Femur (tissue), 1 donor: Measurements from ENCODE around the gene MAN2B2.

Experiments
- DNase-seq: peaks from one replicate; pipeline ENCODE4 v3.0.0-alpha.2; 2017

The MAN2B2 gene

GRCh38 chr4:6546681-6547447, 28.1 kb upstream of the MAN2B2 start:
- DNase-seq: peak; percentile 45

DNA sequence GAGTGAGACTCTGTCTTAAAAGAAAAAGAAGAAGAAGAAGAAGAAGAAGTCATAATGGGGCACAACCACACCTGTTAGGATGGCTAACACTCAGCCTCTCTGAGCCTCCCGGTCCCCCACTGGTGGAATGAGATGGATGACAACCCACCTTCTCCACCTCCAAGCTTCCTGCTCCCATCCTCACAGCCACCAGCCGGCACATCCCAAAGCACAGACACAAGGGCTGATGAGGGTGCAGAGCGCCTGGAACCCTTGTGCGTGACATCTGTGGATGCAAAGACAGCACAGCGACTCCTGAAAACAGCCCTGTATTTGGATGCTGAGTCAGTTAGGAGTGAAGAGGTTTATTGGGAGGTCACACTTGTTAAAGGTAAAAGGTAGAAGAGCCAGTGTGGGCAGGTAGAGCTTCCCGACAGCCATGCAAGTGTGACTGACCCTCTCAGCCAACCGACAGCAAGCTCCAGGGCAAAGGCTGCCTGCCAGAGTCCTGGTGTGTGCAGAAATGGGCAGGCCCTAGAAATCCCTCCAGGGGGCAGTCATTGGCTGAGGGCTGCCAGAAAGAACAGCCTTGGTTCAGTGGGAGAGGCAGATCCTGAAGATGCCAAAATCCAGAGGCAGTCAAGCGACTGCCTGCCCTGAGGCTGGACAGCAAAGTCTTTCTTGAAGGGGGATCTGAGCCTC, 26.6 kb upstream of the MAN2B2 start:
- no peak for DNase-seq

DNA sequence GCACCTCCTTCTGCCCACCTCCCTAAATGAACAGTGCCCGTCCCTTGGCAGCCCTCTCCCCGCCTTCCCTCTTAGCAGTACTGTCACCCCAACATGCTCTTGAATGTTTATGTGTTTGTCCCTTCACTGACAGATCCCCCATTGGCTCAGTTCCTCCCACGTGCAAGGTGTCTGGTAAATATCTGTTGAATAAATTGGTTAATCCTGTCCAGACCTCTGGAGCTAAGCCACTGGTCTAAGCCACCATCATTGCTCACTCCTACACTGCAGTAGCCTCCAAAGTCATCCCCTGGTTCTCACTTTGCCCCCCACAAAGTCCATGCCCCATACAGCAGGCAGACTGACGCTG, 26.1 kb upstream of the MAN2B2 start:
- no peak for DNase-seq

- no peak for DNase-seq
Measured at GRCh38 chr4:6549445-6549844, 25.5 kb upstream of the MAN2B2 start.

DNA sequence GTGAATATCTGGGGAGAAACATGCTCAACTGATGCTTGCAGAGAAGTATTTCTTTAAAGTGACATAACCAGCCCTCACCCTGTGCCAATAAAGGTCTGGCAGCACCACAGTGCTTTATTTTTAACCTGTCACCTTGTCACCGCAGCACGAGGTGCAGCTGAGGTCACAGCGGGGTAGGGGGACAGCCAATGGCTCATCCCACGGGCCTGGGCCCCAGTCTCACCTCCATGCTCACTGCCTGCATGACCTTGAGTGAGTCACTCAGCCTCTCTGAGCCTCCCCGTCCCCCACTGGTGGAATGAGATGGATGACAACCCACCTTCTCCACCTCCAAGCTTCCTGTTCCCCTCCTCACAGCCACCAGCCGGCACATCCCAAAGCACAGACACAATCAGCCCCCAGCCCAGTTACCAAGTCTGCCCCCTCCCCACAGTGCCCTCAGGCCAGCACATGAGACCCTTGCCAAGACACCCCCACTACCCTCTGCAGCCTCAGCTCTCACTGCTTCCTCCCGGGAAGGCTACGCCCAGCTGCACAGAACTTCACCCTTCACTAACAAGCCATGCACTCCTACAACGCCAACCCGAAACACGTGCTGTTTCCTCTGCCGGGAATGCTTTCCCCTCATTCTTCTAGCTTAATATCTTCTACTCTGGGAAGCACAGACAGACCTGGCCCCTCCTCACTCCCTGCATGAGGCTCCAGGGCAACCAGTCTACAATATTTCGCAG, 24.9 kb upstream of the MAN2B2 start:
- no peak for DNase-seq

DNA sequence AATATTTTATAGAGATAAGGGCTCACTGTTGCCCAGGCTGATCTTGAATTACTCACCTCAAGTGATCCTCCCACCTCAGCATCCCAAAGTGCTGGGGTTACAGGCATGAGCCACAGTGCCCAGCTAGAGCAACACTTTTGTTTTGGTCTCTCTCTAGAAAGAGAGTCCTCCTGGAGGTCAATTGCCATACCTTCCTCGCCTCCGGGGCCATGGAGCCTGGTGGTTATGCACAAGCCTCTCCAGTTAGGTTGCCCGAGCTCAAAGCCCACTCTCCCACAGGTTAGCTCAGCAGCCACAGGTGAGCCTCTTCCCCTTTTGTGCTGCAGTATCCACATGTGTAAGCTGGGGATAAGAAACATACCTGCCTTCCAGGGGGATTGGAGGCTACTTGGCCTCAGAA, 24.2 kb upstream of the MAN2B2 start:
- no peak for DNase-seq

DNA sequence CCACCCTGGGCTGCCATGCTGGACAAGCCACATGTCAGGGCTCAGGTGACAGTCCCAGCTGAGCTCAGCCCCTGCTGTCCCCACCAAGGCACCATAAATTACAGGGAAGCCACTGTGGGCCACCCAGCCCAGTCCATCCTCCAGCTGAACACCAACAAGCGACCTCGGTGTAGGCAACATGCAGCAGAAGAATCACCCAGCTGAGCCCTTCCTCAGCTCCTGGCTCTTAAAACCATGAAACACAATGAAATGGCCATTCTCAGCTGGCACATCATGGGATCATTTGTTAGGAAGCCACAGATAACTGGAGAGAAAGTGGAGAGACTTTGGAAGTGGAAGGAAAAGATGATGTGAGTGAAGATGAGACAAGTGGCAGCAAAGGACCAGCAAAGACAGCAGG, 23.3 kb upstream of the MAN2B2 start:
- DNase-seq: no peak

- DNase-seq: no peak
Measured at GRCh38 chr4:6555519-6555918, 19.5 kb upstream of the MAN2B2 start.

- no peak for DNase-seq
Measured at GRCh38 chr4:6556263-6556662, 18.7 kb upstream of the MAN2B2 start.

DNA sequence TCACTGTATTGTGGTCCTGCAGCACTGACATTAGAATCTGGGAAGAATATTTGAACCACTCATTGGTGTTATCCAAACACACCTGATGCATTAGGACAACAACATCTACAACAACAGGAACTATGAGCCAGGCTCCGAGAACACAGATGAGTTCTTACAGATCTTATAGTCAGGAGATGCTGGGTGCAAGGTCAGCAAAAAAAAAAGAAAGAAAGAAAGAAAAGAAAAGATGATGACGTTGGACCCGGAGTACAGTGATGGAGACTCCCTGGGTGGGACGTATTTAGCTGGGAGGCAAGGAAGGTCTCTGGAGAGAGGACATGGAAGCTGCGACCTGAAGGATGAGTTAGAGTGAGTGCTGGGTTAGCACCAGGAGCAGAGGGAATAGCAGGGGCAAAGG, 17.8 kb upstream of the MAN2B2 start:
- no peak for DNase-seq

- DNase-seq: no peak
Measured at GRCh38 chr4:6557856-6558255, 17.1 kb upstream of the MAN2B2 start.

DNA sequence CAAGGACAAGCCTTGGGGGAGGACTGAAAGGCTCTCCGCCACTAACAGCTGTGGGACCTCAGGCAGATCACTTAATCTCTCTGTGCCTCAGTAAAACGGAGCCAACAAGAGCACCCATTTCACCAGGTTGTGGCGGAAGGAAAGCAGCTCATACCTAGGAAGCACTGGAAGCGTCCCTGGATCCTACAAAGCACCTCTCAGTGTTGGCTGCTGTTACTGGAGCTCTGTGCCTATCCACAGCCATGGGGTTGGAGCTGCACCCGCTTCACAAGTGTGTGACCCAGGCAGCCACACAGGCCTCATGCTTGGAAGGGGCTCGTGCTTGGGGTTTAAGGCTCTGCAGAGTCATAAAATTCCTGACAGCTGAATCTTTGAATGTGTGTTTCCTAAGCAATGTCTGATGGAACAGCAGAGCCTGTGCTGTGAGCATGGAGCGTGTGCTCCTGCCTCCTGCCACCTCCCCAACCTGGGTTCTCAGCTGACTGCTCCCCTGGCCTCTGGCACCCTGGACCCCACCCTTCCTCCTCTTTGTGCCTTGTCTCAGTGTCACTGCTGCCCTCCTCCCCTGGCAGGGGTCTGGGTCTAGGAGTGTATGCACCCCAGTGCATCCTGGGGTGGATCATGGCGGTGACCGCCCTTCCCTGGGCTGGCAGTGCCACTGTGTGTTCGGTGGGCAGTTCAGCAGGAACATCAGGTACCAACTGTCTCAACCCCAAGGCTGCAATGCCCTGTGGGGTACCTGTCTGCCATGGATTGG, 14.4 kb upstream of the MAN2B2 start:
- DNase-seq: no peak

DNA sequence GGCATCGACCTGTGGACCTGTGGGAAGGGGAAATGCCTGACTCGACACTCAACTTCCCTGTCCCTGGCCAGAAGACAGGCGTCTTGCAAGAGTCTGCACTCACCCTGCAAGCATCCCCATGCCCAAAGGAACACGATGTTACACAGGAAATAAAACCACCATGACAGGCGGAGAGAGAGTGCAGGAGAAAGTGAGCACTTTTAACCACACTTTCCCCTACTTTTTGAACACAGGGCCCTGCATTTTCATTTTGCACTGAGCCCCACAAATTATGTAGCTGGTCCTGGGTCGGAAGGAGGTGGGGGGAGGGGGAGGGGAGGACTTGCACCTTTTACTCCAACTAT, 13.8 kb upstream of the MAN2B2 start:
- DNase-seq: no peak

DNA sequence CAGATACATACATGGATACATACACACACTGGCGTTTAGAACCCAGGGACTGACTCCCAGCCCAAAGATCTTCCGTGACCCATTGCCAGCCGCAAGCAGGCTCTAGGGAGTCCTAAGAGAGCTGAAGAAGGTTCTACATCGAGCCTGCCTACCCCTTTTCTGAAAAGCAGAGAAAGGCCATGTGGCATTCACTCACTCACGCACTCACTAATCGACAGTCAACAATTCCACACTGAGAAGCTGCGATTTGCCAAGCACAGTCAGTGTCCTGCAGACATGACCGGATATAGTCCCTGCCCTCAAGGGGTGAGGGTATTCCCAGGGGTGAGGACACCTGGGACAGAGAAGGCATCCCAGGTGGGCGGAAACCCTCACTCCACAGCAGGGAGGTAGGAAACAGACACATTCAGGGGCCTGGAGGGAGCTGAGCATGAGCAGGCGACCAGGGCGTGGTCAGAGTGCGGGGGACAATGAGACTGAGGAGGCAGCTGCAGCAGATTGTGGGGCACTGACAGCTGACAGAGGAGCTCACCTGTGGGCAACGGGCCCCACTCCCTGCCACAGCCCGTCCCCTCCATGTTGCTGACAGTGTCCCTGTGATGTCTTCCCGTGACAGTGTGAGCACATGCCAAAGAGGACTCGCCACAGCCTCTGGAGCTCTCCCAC, 13.2 kb upstream of the MAN2B2 start:
- no peak for DNase-seq

DNA sequence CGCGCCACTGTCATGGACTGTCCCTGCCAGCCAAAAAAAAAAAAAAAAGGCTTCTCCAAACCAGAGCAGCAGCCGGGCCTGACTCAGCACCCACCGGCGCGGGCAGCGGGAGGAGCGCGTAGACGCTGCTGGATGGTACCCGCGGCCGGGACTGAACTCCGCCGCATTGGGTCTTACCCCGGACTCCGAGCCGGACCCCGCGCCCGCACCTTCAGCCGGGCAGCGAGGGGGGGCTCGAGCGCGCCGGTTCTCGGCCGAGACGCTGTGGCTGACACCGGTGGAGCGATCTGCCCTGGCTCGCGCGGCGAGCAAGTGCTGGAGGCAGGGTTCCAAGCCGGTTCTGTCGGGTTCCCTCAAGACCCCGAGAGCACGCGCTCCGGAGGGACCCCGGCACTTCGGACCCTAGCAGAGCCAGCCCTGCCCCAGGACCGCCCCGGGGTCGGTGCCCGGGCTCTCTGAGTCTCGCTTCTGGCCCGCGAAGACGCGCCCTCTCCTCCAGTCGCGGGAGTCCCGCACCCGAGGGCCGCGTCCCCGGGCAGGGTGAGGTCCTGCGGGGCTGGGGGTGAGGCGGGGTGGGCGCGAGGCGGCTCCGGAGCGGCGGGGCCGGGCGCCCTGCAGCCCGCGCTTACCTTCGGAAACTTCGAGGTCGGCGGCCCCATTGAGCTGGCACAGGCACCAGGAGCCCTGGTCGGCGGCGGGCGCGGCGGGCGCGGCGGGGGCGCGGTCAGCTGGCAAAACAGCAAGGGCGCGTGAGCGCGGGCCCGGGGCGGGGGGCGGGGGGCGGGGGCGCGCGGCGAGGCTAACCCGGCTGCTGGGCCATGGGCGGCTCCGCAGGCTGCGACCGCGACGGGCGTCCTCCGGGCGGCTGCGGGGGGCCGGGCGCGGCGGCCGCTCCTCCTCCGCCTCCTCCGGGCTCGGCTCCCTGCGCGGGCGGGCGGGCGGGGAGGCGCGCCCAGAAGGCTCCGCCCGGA, 11.8 kb upstream of the MAN2B2 start:
- DNase-seq: no peak

DNA sequence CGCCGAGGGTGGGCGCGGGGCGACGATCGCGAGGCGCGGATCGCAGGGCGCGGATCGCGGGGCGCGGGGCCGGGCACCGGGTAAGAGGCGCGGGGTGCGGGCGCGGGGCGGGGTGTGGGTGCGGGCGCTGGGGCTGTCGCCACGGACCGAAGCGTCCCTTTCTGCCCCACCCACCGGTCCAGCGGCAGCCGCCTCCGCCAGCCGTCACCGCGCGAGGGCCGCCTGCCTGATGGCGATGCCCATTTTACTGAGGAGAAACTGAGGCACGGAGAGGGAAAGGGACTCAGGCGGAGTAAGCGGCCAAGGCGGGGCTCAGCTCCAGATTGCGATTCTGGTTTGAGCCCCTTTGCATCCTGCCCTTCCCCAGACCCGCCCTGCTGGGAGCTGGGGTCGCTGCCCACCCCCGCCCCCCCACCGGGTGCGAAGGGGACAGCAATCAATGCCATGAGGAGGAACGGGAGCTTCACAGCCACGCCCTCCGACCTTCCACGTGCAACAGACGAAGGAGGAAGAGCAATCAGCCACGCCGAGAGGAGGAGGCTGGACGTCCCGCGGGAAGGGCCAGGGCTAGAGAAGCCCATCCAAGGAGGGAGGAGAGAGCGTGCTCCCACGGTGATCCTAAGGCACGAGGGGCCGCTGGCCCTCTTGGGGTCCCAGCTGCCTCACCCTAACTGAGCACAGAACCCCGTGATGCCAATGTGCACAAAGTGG, 10.9 kb upstream of the MAN2B2 start:
- DNase-seq: no peak

- no peak for DNase-seq
Measured at GRCh38 chr4:6565691-6566390, 9.1 kb upstream of the MAN2B2 start.

DNA sequence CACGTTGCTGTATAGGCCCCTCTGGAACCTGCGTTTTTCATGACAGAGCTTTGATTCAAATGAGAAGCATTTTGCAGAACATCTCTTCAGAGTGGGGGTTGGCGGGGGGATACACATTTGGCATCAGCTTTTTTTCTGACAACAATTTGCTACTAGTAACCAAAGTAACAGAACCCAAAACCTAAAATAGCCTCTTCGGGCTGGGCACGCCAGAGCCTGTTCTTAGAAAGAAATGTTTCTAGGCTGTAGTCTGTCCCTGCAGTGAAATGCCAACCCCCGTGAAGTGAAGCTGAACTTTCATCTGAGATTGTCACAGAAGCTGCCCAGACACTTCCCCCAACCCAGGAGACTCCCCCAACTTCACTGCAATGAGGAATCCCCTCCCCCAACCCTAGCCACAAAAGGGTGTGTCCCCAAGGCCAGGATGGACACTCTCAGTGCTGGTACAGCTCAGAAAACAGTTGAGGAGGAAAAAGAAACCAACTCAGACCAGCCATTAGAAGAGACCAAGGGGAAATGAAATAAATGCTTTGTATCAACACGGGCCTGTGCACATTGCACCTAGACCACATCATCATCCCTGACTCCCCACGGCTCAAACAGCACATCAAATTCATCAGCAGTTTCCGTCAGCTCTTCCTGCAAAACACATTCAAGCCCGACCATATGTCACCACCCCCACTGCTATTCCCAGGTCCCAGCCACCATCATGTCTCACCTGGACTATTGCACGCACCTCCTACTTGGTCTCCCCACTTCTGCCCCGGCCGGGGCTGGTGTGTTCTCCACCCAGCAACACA, 8.4 kb upstream of the MAN2B2 start:
- DNase-seq: no peak

DNA sequence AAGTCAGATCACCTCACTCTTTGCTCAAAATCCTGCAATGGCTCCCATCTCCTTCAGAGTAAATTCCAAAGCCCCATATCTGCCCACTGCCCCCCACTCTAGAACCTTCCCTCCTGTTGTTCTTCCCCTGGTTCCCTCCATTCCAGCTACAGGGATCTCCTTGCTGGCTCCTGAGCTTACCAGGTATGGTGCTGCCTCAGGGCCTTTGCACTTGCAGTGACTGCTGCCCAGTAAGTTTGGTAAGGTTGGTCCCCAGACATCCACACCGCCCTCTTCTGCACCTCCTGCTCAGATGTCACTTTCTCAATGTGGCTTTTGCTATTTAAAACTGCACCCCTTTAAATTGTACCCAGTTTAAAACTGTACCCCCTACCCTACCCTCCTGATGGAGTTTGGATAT, 7.8 kb upstream of the MAN2B2 start:
- no peak for DNase-seq
